ENCODE data around the gene RIPOR3. TPM values are rescaled to one million over a fixed set of nuclear protein-coding genes. Genes with fewer than 3 reads are reported as not detected.

The RIPOR3 gene
- total RNA-seq, 2 donors from 2014 or later, result 4.5 to 8.4 TPM

DNA sequence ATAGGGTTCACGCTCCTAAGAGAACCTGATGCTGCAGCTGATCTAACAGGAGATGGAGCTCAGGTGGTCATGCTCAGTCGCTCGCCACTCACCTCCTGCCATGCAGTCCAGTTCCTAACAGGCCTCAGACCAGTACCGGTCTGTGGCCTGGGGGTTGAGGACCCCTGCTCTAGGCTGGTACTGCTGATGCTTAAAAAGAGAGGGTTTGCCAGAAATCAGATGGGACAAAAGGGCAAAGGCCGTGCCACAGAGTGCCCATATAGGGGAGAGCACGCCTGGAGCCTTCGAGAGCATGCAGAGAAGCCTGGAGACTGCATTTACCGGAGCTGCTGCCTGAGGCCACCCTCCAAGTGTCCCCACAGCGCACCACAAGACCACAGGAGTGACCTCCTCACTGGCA, 105.7 kb downstream of the RIPOR3 start:
- H3K9me3 ChIP-seq, result no peaks in the 10 kb centered on the region
- H3K27me3 ChIP-seq (replicated peaks; ENCODE audit: insufficient read depth), result no peaks in the 10 kb centered on the region
- H3K4me3 ChIP-seq, result no peak overlapping the region
- ATAC-seq (ENCODE audit: insufficient number of reproducible peaks, low FRiP score, low read depth), result no peak
- no peak for DNase-seq (ENCODE audit: low spot score)
- no peak overlapping the region for H3K27ac ChIP-seq
- H3K36me3 ChIP-seq, result peaks cover 40% of the 10 kb centered on the region
- TF ChIP-seq, protein P1, sequence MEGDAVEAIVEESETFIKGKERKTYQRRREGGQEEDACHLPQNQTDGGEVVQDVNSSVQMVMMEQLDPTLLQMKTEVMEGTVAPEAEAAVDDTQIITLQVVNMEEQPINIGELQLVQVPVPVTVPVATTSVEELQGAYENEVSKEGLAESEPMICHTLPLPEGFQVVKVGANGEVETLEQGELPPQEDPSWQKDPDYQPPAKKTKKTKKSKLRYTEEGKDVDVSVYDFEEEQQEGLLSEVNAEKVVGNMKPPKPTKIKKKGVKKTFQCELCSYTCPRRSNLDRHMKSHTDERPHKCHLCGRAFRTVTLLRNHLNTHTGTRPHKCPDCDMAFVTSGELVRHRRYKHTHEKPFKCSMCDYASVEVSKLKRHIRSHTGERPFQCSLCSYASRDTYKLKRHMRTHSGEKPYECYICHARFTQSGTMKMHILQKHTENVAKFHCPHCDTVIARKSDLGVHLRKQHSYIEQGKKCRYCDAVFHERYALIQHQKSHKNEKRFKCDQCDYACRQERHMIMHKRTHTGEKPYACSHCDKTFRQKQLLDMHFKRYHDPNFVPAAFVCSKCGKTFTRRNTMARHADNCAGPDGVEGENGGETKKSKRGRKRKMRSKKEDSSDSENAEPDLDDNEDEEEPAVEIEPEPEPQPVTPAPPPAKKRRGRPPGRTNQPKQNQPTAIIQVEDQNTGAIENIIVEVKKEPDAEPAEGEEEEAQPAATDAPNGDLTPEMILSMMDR (IDR thresholded peaks at IDR 0.05), result no peak
- H3K4me1 ChIP-seq (ENCODE audit: control insufficient read depth in 1 of 2, low read depth in 2 of 2), result peaks cover 0 to 11% of the 10 kb centered on the region in 2 donors

DNA sequence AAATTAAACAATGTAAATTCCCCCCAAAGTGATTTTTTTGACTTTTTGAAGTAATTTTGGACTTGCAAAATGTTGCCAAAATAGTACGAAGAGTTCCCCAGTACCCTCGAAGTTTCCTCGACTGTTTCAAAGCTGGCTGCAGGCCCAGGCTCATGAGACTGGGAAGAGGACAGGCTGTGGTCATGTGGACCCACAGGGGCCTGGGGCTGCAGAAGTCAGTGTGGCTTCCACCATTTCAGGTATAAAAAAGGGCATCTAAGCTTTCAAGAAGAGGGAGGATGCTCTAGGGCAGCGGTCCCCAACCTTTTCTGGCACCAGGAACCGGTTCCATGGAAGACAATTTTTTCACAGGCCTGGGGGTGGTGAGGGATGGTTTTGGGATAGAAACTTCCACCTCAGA, 106.1 kb downstream of the RIPOR3 start:
- Histone ChIP-seq H3K36me3 (peaks cover 42% of the 10 kb centered on the region), H3K9me3 (no peaks in the 10 kb centered on the region), H3K27ac (no peak overlapping the region), H3K4me3 (no peak overlapping the region), H3K4me1 (ENCODE audit: control insufficient read depth in 1 of 2, low read depth in 2 of 2) (peaks cover 0 to 11% of the 10 kb centered on the region in 2 donors), H3K27me3 (replicated peaks; ENCODE audit: insufficient read depth) (no peaks in the 10 kb centered on the region)
- ATAC-seq (ENCODE audit: insufficient number of reproducible peaks, low FRiP score, low read depth), result no peak
- TF ChIP-seq, protein P1 (IDR thresholded peaks at IDR 0.05), result no peak
- DNase-seq (ENCODE audit: low spot score), result no peak

DNA sequence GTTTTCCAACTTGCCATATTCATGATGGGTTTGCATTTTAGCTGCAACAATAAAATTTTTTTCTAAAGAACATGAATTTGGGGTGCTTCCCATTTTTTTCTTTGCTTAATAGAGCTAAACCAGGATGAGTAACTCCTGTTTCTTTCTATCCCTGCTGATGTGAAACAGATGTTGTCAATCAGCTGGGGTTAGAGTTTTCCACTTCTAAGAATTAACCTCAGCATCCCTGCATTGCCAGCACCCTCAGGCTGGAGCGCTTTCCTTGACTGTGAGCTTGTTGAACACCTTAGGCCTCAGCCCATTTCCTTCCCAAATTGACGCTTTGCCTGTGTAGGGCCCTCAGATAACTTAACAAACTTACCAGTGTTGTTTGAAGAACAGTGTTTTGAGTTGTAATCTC, 106.7 kb downstream of the RIPOR3 start:
- TF ChIP-seq, protein P1 (IDR thresholded peaks at IDR 0.05), result no peak
- Histone ChIP-seq H3K27me3 (replicated peaks; ENCODE audit: insufficient read depth) (no peaks in the 10 kb centered on the region), H3K4me1 (ENCODE audit: control insufficient read depth in 1 of 2, low read depth in 2 of 2) (peaks cover 0 to 11% of the 10 kb centered on the region in 2 donors), H3K36me3 (peaks cover 45% of the 10 kb centered on the region), H3K9me3 (no peaks in the 10 kb centered on the region), H3K27ac (no peak overlapping the region), H3K4me3 (no peak overlapping the region)
- ATAC-seq (ENCODE audit: insufficient number of reproducible peaks, low FRiP score, low read depth) (no peak), DNase-seq (ENCODE audit: low spot score) (no peak)

DNA sequence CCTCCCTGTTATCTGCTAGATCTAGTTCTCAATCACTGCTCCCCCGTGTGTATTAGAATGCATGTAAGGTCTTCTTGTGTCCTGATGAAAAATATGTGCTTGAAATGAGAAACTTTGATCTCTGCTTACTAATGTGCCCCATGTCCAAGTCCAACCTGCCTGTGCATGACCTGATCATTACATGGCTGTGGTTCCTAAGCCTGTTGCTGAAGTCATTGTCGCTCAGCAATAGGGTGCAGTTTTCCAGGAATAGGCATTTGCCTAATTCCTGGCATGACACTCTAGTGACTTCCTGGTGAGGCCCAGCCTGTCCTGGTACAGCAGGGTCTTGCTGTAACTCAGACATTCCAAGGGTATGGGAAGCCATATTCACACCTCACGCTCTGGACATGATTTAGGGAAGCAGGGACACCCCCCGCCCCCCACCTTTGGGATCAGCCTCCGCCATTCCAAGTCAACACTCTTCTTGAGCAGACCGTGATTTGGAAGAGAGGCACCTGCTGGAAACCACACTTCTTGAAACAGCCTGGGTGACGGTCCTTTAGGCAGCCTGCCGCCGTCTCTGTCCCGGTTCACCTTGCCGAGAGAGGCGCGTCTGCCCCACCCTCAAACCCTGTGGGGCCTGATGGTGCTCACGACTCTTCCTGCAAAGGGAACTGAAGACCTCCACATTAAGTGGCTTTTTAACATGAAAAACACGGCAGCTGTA, 107.7 kb downstream of the RIPOR3 start:
- TF ChIP-seq, protein P1 (IDR thresholded peaks at IDR 0.05), result no peak
- no peak overlapping the region for H3K27ac ChIP-seq
- no peak overlapping the region for H3K4me3 ChIP-seq
- peaks cover 56% of the 10 kb centered on the region for H3K36me3 ChIP-seq
- H3K9me3 ChIP-seq, result no peaks in the 10 kb centered on the region
- ATAC-seq (ENCODE audit: insufficient number of reproducible peaks, low FRiP score, low read depth), result no peak
- H3K27me3 ChIP-seq (replicated peaks; ENCODE audit: insufficient read depth), result no peaks in the 10 kb centered on the region
- H3K4me1 ChIP-seq (ENCODE audit: control insufficient read depth in 1 of 2, low read depth in 2 of 2), result peaks cover 0 to 11% of the 10 kb centered on the region in 2 donors
- DNase-seq (ENCODE audit: low spot score), result no peak

DNA sequence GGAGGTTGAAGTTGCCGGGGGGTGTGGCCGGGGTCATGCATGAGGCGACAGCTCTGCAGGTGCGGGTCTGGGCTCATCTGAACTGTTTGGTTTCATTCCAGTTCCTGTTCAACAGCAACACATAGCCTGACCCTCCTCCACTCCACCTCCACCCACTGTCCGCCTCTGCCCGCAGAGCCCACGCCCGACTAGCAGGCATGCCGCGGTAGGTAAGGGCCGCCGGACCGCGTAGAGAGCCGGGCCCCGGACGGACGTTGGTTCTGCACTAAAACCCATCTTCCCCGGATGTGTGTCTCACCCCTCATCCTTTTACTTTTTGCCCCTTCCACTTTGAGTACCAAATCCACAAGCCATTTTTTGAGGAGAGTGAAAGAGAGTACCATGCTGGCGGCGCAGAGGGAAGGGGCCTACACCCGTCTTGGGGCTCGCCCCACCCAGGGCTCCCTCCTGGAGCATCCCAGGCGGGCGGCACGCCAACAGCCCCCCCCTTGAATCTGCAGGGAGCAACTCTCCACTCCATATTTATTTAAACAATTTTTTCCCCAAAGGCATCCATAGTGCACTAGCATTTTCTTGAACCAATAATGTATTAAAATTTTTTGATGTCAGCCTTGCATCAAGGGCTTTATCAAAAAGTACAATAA, 108.6 kb downstream of the RIPOR3 start:
- Histone ChIP-seq H3K36me3 (peaks cover 64% of the 10 kb centered on the region), H3K4me1 (ENCODE audit: control insufficient read depth in 1 of 2, low read depth in 2 of 2) (peaks cover 0 to 7% of the 10 kb centered on the region in 2 donors), H3K4me3 (no peak overlapping the region), H3K27ac (no peak overlapping the region), H3K27me3 (replicated peaks; ENCODE audit: insufficient read depth) (no peaks in the 10 kb centered on the region), H3K9me3 (no peaks in the 10 kb centered on the region)
- TF ChIP-seq, protein P1 (IDR thresholded peaks at IDR 0.05), result no peak
- ATAC-seq (ENCODE audit: insufficient number of reproducible peaks, low FRiP score, low read depth) (no peak), DNase-seq (ENCODE audit: low spot score) (no peak)
